KG1 (cell line): ENCODE data around the gene DPT.
"Not testable (repeated sequence)": the region's sequence is repeated elsewhere in the genome, so short reads cannot be mapped to it uniquely, and the experiment has no call there.

Source experiments
- DNase-seq: peaks from one replicate; lab custom pipeline; 2025; lab: John Stamatoyannopoulos, UW

The DPT gene

DNA sequence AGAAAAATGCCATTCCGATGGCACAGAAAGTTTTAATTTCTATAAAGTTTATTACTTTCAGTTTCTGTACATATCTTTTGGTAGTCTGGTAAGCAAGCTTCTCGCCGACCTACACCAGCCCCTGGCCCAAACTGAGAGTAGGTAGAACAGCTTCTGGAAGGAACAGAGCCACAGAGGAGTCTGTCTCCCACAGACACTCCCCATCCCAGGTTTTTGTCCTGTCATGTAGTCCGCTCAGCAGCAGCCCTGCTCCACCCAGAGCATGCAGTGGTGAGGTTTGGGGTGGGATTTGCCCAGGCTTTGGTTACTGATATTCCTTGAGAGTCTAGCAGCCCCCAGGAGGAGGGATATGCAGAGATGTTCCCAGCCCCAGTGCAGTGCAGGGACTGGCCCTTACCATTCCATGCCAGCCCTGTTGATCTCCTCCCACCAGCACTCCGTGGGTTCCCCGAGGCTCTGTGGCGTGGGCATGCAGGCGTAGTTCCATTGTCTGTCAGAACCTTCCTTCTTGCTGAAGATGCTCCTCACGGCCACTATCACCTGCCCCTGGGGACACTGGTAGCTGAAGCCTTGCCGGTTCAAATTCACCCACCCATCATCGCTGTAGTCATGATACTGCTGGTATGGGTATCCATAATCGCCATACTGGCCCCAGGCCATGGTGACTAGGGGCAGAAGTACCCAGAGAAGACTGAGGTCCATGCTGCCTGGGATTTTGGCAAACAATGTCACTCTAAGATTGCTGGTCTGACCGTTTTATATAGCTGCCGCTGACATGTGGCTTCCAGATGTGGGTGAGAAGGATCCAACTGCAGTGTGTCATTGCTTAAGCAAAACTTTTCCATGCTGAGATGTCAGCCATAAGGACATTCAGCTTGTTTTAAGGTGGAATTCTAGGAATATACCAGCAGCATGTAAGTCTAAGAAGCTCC lies at the start of gene DPT:
Gene DPT (minus strand): TSS at position 734 of the 932 bp plus-strand sequence. CDS start 32 bp downstream, at position 702.
- no peak for DNase-seq

DNA sequence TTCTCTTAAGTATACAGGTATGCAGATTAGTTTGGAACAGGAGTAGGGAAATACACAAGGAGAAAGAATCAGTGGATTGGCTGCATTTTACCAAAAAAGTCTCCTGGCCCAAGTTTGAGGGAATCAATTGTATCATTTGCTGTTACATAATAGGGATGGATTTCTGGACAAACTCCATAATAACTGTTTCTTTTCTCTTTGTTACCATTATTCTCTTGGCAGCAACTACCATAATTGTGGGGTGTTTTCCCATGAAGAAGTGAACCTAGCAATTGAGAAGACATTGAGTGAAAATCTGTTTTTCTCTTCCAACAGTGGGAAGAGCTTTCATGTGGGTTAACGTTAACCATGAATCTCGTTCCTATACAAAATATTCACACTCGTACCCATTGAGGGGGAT lies 46.4 kb upstream of the DPT start:
- no peak for DNase-seq

GRCh38 chr1:168774241-168774640 lies 45.2 kb upstream of the DPT start:
- DNase-seq = no peak

DNA sequence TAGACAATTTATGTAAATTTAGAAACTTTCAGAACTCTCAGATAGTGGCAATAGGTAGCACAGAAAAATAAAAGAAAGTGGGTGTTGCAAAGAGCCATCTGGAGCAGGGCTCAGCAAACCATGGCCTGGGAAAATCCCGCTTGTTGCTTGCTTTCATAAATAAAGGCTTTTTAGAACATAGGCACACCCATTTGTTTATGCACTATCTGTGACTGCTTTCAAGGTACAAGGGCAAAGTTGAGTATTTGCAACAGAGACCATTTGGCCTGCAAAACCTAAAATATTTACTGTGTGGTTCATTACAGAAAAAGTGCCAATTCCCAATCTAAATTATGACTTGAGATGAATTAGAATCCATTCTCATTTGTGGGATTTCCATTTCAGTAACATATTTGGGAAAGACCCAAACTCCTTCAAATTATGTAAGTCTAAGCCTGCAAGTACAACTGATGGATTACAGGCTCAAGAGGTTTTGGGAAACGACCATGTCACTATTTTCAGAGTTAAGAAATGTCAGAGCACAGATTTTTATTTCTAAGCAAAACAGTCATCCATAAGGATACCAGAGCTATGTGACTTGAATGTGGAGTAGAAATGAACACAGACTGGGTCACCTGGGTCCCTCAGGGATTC lies 43.5 kb upstream of the DPT start:
- DNase-seq = no peak

GRCh38 chr1:168771104-168771630 lies 42.2 kb upstream of the DPT start:
- no peak for DNase-seq

DNA sequence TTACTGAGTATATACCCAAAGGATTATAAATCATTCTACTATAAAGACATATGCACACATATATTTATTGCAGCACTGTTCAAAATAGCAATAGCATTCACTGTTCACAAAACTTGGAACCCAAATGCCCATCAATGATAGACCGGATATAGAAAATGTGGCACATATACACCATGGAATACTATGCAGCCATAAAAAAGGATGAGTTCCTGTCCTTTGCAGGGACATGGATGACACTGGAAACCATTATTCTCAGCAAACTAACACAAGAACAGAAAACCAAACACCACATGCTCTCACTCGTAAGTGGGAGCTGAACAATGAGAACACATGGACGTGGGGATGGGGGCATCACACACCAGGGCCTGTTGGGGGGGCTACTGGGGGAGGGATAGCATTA lies 40.9 kb upstream of the DPT start:
- not testable (repeated sequence) for DNase-seq

GRCh38 chr1:168767894-168768584 lies 39.0 kb upstream of the DPT start:
- no peak for DNase-seq

GRCh38 chr1:168766568-168766967 lies 37.6 kb upstream of the DPT start:
- no peak for DNase-seq

DNA sequence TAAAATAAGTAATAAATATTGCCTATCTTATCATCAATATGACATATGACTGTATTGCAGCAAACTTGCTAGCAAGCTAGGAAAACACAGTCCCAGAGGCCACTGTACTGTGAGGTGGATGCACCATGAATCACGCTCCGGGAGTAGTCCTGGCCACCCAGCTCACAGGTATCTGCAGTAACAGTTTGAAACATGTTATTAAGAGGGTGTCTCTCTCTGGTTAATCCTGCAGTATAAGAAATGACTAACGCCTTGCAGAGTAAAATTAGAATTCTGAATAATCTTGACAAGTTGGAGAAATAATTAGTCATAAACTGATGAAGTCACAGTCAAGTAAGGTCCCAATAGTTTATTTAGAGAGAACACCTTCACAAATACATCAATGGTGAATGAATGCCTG lies 34.0 kb upstream of the DPT start:
- DNase-seq = no peak

DNA sequence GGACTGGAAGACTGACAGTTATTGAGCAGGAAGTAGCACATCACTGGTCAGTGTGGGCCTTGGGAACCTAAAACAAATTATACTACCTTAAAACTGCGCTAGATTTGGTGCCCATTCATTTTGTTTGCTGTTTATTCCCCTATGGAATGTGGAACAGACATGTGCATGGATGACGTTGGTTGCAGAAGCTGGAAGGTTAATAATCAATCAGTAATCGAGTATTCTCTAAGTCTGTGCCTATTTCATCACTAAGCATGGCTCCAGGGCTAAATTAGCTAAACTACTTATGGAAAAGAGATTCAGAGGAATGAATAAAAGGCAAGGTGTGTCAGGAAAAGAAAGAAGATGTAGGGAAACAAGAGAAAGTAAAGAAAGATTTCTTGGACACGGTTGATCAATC lies 33.5 kb upstream of the DPT start:
- DNase-seq = no peak

- no peak for DNase-seq
Measured at GRCh38 chr1:168760781-168761180, 31.8 kb upstream of the DPT start.

GRCh38 chr1:168760241-168760640 lies 31.2 kb upstream of the DPT start:
- no peak for DNase-seq

DNA sequence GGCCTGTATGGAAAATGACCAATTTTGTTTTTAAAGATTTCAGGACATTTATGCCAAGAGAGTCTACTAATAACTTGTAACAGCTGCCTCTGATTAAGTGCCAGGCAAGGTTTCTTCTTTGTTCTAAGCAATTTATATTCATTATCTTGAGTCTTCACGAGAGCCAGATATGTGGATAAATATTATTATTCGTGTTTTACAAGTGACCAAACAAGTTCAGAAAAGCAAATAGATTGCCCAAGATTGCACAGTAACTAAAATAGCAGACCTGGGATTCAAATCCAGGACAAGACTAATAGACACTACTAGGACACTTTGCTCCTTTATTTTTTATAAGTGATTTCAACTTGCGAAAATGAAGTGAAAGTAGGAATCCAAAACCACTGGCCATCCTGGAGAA lies 30.1 kb upstream of the DPT start:
- no peak for DNase-seq

DNA sequence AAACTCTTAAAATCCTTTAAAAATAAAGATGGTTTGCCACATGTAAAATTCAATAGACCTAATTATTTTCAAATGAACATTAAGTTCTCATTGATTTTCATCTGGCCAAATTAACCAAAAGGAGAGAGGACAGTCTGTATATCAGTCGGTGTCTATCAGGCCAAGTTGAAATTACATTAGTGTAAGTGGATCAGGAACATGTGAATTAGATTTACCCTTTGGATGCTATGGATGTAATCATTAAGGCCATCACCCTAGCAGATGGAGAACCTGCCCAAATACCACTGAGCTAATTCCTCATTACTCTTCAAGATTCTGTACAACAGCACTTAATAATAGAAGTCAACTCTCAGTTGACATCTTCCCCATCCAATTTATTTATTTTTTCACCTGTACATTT lies 29.5 kb upstream of the DPT start:
- no peak for DNase-seq

GRCh38 chr1:168755800-168756418 lies 26.9 kb upstream of the DPT start:
- DNase-seq = no peak

DNA sequence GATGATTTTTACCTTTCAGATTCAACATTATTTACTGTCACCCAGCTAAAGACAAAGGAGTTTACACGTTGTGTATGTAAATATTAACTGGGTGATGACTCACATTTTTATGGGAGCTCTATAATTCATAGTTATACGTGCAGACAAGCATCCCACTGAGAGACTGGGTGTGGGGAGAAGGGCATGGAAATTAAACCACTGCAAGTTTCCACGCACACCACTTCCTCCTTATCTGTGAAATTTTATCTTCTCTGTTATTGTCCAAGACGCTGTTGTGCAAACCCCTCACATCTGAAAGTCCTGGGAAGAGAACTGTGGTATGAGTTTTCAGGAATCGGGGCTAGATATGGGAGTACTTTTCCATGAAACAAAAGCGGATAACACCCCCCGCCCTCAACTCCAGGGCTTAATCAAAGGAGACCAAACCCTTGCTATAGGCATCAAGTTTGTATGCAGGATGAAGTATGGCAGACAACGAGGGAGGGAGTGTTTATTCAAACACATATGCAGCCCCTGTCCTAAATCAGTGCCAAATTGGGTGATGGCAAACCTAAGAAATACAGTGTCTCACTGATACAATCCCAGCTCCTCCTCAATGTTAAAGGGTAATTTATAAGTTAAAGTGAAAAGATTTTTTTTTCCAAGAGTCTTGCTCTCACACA lies 23.3 kb upstream of the DPT start:
- DNase-seq = no peak

GRCh38 chr1:168751195-168751650 lies 22.2 kb upstream of the DPT start:
- no peak for DNase-seq

DNA sequence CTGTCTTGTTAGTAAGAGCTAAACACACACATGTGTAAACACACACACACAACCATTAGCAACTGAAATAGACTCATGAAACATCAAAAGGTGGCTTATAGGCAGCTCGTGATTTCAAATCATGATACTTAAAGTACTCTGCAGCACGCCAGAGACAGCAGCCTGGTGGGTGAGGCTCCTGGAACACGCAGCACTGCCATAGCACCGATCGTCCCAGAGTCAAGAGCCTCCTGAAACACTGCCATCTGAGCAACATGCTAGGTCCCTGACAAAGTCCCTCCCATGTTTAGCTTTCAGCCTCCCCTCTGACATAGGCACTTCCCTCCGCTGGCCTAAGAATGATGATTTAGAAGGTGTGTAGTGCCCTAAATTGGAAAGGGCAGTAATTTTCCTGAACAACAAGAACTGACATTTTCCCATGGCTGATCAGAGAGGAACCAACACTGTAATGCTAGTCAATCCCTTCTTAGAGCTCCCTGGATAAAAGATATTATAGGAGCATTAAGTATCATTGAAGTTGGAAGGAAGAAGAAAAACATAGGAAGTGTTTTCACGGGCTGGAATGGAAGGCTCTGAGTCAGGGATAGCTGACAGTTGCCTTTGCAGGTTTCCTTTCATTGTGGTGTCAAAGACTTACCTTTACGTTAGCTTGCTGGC lies 14.1 kb upstream of the DPT start:
- no peak for DNase-seq

GRCh38 chr1:168742386-168742785 lies 13.4 kb upstream of the DPT start:
- DNase-seq = no peak

DNA sequence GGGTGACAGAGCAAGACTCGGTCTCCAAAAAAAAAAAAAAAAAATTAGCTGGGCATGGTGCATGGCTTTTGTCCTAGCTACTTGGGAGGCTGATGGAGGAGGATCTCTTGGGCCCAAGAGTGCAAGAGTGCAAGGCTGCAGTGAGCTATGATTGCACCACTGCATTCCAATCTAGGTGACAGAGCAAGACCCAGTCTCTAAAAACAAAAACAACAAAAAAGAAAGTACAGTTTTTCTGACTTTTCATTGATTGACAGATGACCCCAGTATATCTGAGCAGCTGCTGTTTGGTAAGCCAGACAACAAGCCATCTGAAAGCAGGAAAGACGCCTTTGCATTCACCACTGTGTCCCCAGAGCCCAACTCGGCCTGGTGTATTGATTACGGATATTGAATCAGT lies 10.9 kb upstream of the DPT start:
- no peak for DNase-seq

- DNase-seq = no peak
Measured at GRCh38 chr1:168736520-168736919, 7.5 kb upstream of the DPT start.
